Raji (cell line): ENCODE data around the gene RFC2.

Source experiments
- POLR2A ChIP-seq: IDR thresholded peaks from 2 replicates; pipeline ENCODE4 v1.6.1; 2011; ENCODE audit warnings: low read depth, low read length, control low read depth; ENCODE audit not compliant: insufficient read depth

RFC2 gene

DNA sequence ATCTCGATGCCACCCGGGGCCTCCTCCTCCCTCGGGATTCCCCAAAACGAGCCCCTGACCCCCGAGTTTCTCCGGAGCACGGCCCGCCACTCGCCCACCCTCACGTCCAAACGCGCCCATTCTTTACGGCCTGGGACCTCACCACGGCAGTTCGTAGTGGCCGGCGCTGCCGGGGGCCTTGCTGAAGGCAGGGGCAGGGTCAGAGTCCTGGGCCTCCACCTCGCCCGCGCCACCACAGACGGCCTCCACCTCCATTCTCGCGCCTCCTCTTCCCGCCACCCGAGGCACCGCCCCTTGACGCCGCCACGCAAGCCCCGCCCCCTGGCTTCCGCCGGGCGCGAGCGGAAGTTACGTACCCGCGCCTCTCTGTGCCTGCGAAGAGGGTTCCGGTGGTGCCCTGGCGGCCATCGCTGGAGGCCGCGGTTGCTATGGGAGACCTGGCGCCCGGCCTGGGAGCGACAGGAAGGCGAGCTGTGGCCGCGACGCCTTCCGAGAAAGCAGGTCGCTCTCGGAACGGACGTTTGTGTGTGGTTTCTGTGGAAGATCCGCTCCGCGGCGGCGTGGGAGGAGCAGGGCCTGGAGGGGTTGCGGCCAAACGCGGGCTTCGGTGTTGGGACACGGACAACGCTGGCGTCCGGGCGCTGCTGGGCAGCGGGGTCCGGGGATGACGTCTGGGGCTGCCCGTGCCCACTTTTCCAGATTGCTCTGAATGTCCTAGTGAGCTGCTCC lies at the start of gene RFC2:
RFC2 (minus strand) TSS at position 271 of the 729 bp plus-strand sequence; CDS start at position 255, 16 bp downstream.
- peak; percentile 79 for TF ChIP-seq POLR2A

DNA sequence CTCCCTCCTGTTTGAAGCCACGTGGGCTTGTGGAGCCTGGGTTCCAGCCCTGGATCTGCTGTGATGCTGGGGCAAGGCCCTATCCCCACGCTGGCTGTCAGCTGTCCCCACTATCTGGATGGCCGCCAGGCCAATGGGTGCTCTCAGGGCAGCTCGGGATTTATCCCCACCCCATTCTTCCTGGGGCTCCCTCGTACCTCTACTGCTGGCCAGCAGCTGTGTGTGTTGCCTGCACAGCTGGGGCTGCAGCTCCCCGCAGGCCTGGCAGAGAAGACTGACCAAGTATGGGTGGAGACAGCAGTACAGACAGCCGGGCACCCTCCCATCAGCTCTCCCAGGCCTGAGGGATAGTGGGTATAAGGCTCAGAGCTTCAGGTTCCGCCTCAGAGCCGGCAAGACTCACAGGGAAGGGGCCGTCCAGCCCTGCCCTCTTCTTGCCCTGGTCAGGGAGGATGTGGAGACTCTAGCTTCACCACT lies 48.6 kb upstream of the RFC2 start:
- TF ChIP-seq POLR2A, result no peak

DNA sequence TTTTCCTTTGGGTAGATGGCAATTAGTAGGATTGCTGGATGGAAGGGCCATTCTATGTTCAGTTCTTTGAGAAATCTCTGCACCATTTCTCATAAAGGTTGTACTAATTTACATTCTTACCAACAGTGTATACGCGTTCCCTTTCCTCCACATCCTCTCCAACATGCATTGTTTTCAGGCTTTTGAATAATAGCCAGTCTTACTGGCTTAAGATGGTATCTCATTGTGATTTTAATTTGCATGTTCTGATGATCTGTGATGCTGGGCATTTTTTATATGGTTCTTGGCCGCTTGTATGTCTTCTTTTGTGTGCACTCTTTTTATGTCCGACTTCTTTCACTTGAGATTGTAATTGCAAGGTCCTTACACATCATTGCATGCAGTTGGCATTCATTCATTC lies 46.7 kb upstream of the RFC2 start:
- no peak for TF ChIP-seq POLR2A

DNA sequence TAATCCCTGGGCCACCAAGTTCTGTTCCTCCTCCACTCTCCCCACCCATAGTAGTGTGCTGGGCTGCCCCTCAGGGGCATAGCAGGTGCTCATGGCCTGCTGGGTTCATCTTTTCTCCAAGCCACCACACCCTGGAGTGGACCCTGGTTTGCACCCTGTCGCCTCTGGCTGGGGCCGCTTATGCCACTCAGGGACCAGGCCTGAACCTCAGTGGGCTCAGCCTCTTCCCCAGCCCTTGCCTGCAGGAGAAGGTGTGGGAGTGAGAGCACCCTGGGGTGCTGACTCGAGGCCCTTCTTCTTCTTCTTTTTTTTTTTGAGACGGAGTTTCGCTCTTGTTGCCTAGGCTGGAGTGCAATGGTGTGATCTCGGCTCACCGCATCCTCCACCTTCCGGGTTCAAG lies 45.2 kb upstream of the RFC2 start:
- no peak for TF ChIP-seq POLR2A

DNA sequence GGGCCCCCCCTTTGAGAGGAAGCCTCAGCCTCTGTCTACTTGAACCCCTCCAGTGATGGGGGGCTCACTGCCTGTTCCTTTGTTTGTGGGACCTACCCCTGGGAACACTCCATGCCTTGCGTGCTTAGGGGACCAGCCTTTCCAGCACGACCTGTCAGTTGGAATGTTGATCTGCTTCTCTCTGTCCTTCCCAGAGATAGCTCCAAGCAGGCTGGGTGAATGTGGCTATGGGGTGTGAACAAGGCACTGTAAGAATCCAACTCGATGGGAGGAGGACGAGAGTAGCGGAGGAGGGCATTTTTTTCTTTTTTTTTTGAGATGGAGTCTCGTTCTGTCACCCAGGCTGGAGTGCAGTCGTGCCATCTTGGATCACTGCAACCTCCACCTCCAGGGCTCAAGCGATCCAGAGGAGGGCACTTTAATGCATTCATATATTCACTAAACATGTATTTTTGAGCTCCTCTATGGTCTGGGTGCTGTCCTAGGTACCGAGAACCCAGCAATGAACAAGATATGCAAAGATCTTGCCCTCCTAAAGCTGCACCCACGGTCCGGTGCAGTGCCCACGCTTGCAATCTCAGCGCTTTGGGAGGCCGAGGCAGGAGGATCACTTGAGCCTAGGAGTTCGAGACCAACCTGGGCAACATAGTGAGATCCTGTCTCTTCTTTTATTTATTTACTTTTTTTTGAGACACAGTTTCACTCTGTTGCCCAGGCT lies 43.5 kb upstream of the RFC2 start:
- TF ChIP-seq POLR2A, result no peak

DNA sequence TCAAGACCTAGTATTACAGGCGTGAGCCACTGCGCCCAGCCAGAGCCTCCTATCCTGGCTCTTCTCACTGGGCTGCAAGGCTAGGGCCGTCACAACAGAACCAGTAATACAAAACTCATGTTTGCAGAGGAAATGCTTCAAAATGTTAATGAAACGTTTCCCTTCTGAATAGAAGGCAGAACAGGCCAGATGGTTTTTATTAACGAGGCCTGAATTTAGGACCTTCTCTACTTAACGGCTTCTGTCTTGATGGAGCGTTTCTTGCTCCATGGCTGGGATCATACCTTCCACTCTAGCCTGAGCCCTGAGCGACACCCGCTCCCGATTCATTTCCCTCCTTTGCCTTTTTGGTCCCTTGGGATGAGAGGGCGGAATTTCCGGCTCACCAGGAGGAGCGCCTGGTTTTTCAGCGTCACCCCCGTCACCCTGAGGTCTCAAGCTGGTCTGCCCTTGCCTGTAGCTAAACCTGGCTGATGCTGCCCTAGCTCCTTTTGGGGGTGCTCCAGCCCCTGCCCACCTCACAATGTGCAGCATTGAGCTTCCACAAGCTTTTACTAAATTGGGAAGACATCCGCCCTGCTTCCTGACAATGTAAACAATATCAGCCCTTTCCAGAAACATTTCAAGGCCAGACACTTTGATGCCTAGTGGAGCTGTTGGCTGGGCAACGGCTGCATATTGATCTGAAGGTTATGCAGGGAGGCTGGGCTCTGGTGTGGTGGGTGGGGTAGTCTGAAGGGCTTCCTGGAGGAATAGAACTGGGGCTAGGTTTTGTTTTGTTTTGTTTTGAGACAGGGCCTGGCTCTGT lies 40.2 kb upstream of the RFC2 start:
- no peak for TF ChIP-seq POLR2A

DNA sequence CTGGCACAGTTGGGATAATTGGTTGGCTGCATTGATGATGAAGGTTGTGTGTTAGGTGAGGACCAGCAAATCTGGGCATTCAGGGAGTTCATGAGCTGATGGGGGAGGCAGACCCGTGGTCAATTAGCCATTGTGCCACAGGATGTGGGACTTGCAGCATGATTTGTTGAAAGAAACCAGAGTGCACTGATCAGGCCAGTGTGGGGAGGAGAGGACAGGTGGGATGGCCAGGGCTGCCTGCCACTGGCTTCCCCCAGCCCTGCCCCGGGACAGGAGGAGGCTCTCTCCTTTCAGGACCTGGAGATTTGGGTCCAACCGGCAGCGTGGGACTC lies 39.3 kb upstream of the RFC2 start:
- no peak for TF ChIP-seq POLR2A

DNA sequence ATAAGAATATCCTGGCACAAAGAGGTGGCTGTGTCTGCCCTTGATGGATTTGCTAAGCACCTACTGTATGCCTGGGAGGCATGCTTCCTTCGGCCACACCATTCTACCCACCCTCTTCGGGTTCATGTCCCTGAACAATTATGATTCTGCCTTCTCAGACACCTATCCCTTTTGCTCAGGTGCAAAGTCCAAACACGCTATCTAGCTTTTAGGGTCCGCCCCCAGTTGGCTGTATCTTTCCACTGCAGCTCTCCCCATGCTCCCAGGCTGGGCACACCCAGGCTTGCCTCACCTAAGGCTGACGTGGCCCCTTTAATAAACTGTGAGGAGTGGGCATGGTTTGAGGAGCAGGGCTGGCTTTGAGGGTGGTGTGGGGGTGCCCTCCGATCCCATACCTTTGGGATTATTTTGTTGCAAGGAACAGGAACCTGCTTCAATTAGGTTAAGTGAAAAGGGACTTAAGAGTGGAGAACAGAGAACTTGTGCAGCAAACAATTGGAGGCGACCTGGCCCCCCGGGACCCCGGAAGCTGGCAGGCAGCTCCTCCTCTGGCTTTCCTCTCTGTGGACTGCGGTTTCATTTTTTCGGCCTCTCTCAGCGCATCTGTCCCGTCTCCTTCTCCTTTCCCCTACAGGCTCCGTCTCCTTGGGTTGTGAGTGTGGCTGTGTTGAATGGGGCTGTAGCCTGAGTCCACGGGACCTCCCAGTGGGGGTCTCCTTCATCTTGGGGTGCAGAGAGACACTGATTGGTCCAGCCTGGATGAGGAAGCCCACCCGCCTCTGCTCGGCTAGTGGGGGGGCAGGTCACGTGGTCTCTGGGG lies 38.8 kb upstream of the RFC2 start:
- TF ChIP-seq POLR2A, result no peak

DNA sequence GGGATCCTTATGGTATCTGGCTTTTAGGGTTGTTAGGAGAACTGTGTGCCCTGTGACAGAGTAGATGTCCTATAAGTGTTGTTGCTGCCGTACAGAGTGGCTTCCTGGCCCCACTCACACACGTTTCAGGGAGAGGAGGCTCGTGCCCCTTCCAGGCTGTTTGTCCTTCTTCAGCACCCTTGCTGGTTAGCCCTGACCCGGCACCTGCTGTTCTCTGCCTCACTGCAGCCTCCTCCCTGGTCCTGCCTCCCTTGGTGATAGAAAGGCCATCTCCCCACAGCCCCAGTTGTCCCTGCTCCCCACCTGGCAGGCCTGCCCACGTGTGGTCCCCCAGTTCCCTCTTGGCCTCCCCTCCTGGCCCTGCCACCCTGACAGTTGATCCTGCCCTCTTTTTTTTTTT lies 37.3 kb upstream of the RFC2 start:
- TF ChIP-seq POLR2A, result no peak

DNA sequence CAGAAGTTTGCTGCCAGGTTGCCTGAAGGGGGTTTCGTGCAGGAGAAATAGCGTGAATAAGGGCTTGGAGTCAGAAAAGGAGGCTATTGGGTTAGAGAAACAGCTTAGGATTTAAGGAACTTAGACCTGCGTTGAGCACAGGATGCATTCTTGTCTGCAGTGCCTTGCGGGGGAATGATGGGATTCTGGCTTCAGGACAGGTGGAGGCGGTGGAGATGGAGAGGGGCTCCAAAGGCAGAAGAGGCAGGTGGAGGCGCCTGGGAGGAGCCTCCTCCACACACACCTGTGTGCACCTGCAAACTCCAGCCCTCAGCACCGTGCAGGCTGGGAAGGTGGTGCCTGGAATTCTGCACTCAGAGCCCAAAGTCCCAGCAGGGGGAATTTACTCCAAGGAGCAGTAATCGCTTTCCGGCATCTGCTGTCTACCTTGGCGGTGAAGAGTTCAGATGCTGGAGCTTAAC lies 36.8 kb upstream of the RFC2 start:
- no peak for TF ChIP-seq POLR2A

DNA sequence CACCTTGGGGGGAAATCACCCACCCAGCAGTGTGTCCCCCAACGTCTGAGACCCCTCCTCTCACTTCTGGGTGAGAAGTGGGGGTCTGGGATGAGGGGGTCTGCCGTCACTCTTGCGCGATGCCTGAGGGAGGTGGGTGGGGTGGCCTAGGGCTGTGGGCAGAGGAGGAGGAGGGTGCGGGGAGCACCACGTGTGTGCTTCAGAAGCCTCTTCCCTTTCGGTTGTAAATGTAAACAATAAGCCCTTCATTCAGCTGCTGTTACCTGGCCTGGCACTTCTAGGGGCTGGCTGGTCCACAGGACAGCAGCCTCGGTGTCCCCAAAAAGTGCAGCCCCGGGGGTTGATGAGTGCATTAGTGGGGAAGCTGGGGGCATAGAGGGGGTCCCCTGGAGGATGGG lies 36.4 kb upstream of the RFC2 start:
- no peak for TF ChIP-seq POLR2A

DNA sequence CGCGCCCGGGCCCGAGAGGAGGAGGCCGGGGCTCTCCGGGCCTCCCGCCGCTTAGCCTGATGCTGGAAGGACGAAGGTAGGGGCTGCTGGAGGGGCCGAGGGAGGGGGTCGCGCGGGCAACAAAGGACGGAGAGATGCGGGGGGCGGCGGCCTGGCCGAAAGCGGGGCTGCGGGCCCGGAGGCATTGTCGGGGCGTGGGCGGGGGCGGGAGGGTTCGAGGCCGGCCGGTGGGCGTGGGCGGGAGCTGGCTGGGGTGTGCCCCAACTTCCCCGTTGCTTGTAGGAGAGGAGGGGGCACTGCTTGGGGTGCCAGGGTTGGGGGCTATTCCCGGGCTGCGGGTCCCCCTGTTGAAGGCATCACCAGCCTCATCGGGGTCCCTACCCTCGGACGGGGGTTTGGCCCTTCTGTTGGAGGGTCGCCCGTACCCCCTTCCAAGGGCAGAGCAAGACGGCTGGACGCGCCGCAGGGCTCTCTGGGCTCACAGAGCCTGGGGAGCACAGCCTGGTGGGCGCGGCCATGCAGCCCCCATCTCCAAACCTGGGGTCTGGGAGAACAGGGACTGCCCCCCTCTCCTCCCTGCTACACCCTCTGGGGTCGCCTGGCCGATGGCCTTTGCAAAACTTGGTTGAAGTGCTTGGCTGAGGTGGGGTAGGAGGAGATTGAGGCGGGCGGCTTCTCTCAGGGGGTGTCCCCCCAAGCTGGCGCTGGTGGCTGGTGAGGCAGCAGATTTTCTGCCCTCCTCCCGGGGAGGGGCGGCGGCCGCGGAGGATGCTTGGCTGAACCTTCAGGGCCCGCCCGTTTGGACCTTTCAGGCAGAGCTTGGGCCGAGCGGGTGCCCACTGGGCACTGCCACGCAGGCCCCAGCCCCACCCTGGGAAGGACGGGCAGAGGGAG lies 35.7 kb upstream of the RFC2 start:
- TF ChIP-seq POLR2A, result no peak

DNA sequence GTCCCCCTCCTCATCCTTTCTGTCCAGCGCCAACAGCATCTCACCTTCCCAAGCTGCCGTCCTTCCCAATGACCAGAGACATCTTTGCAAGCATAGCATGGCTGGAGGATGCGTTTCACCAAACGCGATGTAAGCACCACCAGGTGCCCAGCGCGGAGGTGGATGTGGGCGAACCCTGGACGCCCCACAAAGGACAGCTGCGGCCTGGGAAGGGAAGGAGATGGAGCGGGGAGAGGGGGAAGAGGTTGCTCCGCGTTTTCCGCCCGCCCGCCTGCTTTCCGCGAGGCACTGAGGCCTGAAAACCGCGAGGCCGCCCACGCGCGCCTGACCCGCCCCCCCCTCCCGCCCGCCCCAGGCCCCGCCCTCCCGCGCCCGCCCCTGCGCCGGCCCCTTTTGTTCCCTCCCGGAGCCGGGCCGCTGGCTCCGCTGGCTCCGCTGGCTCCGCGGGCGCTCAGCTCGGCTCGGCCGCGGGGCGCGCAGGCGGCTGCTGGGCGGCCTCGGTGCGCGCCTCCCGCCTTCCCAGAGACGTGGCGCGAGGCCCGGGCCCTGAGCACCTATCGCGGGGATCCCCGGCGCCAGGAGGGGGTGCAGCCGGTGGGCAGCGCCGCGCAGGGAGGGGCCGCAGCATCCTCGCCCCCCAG lies 34.9 kb upstream of the RFC2 start, which contains the start of gene CLIP2:
CLIP2 (plus strand) TSS at position 390 of the 641 bp plus-strand sequence. CDS start 28,140 bp downstream, outside the sequence.
- TF ChIP-seq POLR2A, result peak; percentile 42; the same call in 1 of the 2 replicates
